ENCODE data around the gene CMTM5. TPM values are rescaled to one million over a fixed set of nuclear protein-coding genes. Genes with fewer than 3 reads are reported as not detected.

The CMTM5 gene
- total RNA-seq, 1 donor from 2014 or later, result 0.96 TPM

GRCh38 chr14:23356662-23357061 is 20.2 kb upstream of the CMTM5 start:
- intact Hi-C loops (cut with DNase I), result no loop called here
- no peak for ATAC-seq
- H3K27ac ChIP-seq, result no peak overlapping the region
- TF ChIP-seq CTCF (IDR thresholded peaks at IDR 0.05), result no peak
- no peaks in the 10 kb centered on the region for H3K36me3 ChIP-seq
- DNase-seq, result no peak
- no peak overlapping the region for H3K4me3 ChIP-seq
- H3K4me1 ChIP-seq, result peaks cover 5% of the 10 kb centered on the region
- no peaks in the 10 kb centered on the region for H3K9me3 ChIP-seq
- peaks cover 16% of the 10 kb centered on the region for H3K27me3 ChIP-seq

GRCh38 chr14:23357261-23357660 is 19.6 kb upstream of the CMTM5 start:
- H3K9me3 ChIP-seq, result no peaks in the 10 kb centered on the region
- peaks cover 10% of the 10 kb centered on the region for H3K27me3 ChIP-seq
- intact Hi-C loops (cut with DNase I), result no loop called here
- no peak for DNase-seq
- H3K36me3 ChIP-seq, result no peaks in the 10 kb centered on the region
- H3K4me1 ChIP-seq, result no peaks in the 10 kb centered on the region
- ATAC-seq, result no peak
- no peak for TF ChIP-seq CTCF (IDR thresholded peaks at IDR 0.05)
- no peak overlapping the region for H3K4me3 ChIP-seq
- H3K27ac ChIP-seq, result no peak overlapping the region

DNA sequence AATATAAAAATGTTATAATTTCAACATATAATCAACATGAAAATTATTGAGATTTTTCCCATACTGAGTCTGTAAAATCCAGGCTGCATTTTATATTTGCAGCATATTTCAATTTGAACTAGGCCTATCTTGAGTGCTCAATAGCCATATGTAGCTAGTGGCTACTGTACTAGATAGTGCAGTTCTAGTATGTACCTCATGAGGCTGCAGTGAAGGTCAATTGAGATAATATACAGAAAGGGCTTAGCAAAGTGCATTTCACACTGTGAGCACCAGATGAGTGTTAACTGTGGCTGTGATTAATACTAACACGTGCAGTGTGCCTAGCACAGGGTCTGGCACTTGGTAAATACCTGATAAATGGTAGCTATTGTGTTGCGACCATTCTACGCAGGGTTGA is 18.8 kb upstream of the CMTM5 start:
- Histone ChIP-seq H3K4me1 (peaks cover under 1% of the 10 kb centered on the region), H3K36me3 (no peaks in the 10 kb centered on the region), H3K27ac (no peak overlapping the region), H3K4me3 (no peak overlapping the region), H3K27me3 (peaks cover 4% of the 10 kb centered on the region), H3K9me3 (no peaks in the 10 kb centered on the region)
- ATAC-seq (no peak), DNase-seq (no peak)
- intact Hi-C loops (cut with DNase I), result no loop called here
- TF ChIP-seq CTCF (IDR thresholded peaks at IDR 0.05), result no peak

GRCh38 chr14:23358553-23359166 is 18.2 kb upstream of the CMTM5 start:
- no peak overlapping the region for H3K4me3 ChIP-seq
- no peak overlapping the region for H3K27ac ChIP-seq
- H3K27me3 ChIP-seq, result no peaks in the 10 kb centered on the region
- ATAC-seq, result no peak
- H3K4me1 ChIP-seq, result peaks cover 6% of the 10 kb centered on the region
- intact Hi-C loops (cut with DNase I), result no loop called here
- H3K9me3 ChIP-seq, result no peaks in the 10 kb centered on the region
- no peak for TF ChIP-seq CTCF (IDR thresholded peaks at IDR 0.05)
- no peak for DNase-seq
- no peaks in the 10 kb centered on the region for H3K36me3 ChIP-seq

DNA sequence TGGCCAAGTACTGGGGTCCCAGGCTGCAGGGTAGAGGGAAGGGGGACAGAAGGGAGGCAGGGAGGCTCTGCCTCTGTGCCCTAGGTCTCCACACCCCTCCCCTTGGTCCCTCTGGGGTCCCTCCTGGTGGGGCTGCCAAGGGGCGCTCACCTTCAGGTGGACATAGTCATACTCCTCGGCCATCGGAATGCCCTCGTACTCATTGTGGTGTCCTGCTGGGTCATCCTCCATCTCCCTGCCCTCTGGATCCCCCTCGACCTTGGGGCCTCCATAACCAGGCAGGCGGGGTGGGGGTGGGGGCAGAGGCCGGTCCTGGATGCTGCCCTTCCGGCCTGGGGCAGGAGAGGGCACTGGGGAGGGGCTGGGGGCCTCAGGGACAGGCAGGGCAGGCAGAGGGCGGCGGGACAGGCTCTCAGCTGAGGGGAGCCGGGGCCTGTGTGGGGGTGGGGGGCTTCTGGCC is 17.6 kb upstream of the CMTM5 start:
- H3K27me3 ChIP-seq, result no peaks in the 10 kb centered on the region
- H3K36me3 ChIP-seq, result no peaks in the 10 kb centered on the region
- peaks cover 12% of the 10 kb centered on the region for H3K4me1 ChIP-seq
- no peak for ATAC-seq
- no peak for DNase-seq
- H3K9me3 ChIP-seq, result no peaks in the 10 kb centered on the region
- intact Hi-C loops (cut with DNase I), result no loop called here
- no peak for TF ChIP-seq CTCF (IDR thresholded peaks at IDR 0.05)
- no peak overlapping the region for H3K27ac ChIP-seq
- H3K4me3 ChIP-seq, result no peak overlapping the region
